HCT116 (cell line): ENCODE data around the gene DOCK4.

Experiments used
- EZH2 ChIP-seq: fragments of 200-600 bp; sonication (generic); IDR thresholded peaks from 2 replicates; pipeline ENCODE4 v1.6.1; 2017; ENCODE audit warnings: antibody characterized with exemption, mixed run types
- JUND ChIP-seq: IDR thresholded peaks from 2 replicates; pipeline ENCODE4 v1.6.1; 2012
- POLR2A ChIP-seq: IDR thresholded peaks from 2 replicates; pipeline ENCODE4 v1.7.0; 2011; ENCODE audit warnings: borderline replicate concordance; ENCODE audit not compliant: insufficient read depth, insufficient read length; ENCODE audit errors: extremely low read depth
- POLR2AphosphoS5 ChIP-seq: IDR thresholded peaks from 2 replicates; pipeline ENCODE4 v1.6.1; 2011; ENCODE audit warnings: mild to moderate bottlenecking, low read depth, low read length, moderate library complexity
- RAD21 ChIP-seq: IDR thresholded peaks from 2 replicates; pipeline ENCODE4 v1.6.1; 2012; ENCODE audit warnings: low read depth, mild to moderate bottlenecking
- REST ChIP-seq: IDR thresholded peaks from 2 replicates; pipeline ENCODE4 v1.6.1; 2012; ENCODE audit warnings: low read depth
- SIN3A ChIP-seq: IDR thresholded peaks from 2 replicates; pipeline ENCODE4 v1.6.1; 2012; ENCODE audit warnings: low read depth
- SP1 ChIP-seq: IDR thresholded peaks from 2 replicates; pipeline ENCODE4 v1.6.1; 2012; ENCODE audit warnings: low read depth
- ZBTB33 ChIP-seq: IDR thresholded peaks from 2 replicates; pipeline ENCODE4 v1.6.1; 2011; ENCODE audit warnings: mild to moderate bottlenecking, low read length, moderate library complexity; ENCODE audit not compliant: insufficient replicate concordance; ENCODE audit errors: extremely low read depth
- TF ChIP-seq, protein P1 (sequence below), 3 experiments: fragments of 200-600 bp in 1 of 3; sonication (generic) in 1 of 3; IDR thresholded peaks in 2 of 3; conservative IDR thresholded peaks in 1 of 3; 2 replicates each; pipeline ENCODE4 v1.5.1; 2012 to 2017; ENCODE audit warnings: low read depth in 2 of 3, low read length in 2 of 3, antibody characterized with exemption in 1 of 3, borderline replicate concordance in 1 of 3, control low read depth in 1 of 3, mild to moderate bottlenecking in 1 of 3, mixed read lengths in 1 of 3, mixed run types in 1 of 3, moderate library complexity in 1 of 3; ENCODE audit not compliant: insufficient read depth in 1 of 3

- no peak for TF ChIP-seq SIN3A
- TF ChIP-seq JUND: no peak
- TF ChIP-seq POLR2A: no peak
- no peak for TF ChIP-seq EZH2
- TF ChIP-seq, protein P1, sequence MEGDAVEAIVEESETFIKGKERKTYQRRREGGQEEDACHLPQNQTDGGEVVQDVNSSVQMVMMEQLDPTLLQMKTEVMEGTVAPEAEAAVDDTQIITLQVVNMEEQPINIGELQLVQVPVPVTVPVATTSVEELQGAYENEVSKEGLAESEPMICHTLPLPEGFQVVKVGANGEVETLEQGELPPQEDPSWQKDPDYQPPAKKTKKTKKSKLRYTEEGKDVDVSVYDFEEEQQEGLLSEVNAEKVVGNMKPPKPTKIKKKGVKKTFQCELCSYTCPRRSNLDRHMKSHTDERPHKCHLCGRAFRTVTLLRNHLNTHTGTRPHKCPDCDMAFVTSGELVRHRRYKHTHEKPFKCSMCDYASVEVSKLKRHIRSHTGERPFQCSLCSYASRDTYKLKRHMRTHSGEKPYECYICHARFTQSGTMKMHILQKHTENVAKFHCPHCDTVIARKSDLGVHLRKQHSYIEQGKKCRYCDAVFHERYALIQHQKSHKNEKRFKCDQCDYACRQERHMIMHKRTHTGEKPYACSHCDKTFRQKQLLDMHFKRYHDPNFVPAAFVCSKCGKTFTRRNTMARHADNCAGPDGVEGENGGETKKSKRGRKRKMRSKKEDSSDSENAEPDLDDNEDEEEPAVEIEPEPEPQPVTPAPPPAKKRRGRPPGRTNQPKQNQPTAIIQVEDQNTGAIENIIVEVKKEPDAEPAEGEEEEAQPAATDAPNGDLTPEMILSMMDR (IDR thresholded peaks at IDR 0.05 in 2 of 3, conservative IDR thresholded peaks at IDR 0.05 in 1 of 3; ENCODE audit: borderline replicate concordance in 1 of 3, insufficient read depth in 1 of 3, low read depth in 2 of 3, low read length in 2 of 3): no peak
- TF ChIP-seq RAD21: no peak
- TF ChIP-seq REST: no peak
- no peak for TF ChIP-seq ZBTB33
- TF ChIP-seq POLR2AphosphoS5: no peak
- no peak for TF ChIP-seq SP1
Observed at GRCh38 chr7:112154690-112155089, 51.5 kb downstream of the DOCK4 start.
